CD14-positive monocyte (primary cell): ENCODE measurements around the gene CORO1C. TPM values are rescaled to one million over a fixed set of nuclear protein-coding genes. Genes with fewer than 3 reads are reported as not detected.

Experiments
- DNase-seq, 3 donors: peaks; one replicate each; pipeline ENCODE4 v3.0.0-alpha.2; 2011 to 2022
- H2AFZ ChIP-seq: 2 replicates; pipeline ENCODE4 v1.6.0; 2012; ENCODE audit warnings: mild to moderate bottlenecking, low read depth, low read length, inconsistent platforms; ENCODE audit not compliant: insufficient read depth, poor library complexity, severe bottlenecking
- H3K27ac ChIP-seq, 2 donors: 1 replicate in 1 of 2; 2 replicates in 1 of 2; pipeline ENCODE4 v1.5.1; 2012 to 2013; ENCODE audit warnings: low read length in 2 of 2, control low read depth in 1 of 2, inconsistent platforms in 1 of 2, low read depth in 1 of 2, mild to moderate bottlenecking in 1 of 2
- H3K27me3 ChIP-seq, 2 donors: one replicate each; pipeline versions ENCODE4 v1.6.0 to v1.6.1; 2011 to 2013; ENCODE audit warnings: low read length in 2 of 2; ENCODE audit not compliant: control insufficient read depth in 2 of 2, insufficient read depth in 2 of 2
- H3K36me3 ChIP-seq, 2 donors: replicated peaks in 1 of 2; 1 replicate in 1 of 2; 2 replicates in 1 of 2; pipeline versions ENCODE4 v1.5.1 to v1.6.1; 2012 to 2013; ENCODE audit warnings: low read length in 2 of 2, control low read depth in 1 of 2, inconsistent platforms in 1 of 2, mild to moderate bottlenecking in 1 of 2; ENCODE audit not compliant: insufficient read depth in 2 of 2, control insufficient read depth in 1 of 2
- H3K4me1 ChIP-seq, 2 donors: 1 replicate in 1 of 2; 2 replicates in 1 of 2; pipeline versions ENCODE4 v1.5.1 to v1.6.1; 2012 to 2013; ENCODE audit warnings: low read length in 2 of 2, control low read depth in 1 of 2, inconsistent platforms in 1 of 2, mild to moderate bottlenecking in 1 of 2, moderate library complexity in 1 of 2; ENCODE audit not compliant: insufficient read depth in 2 of 2, control insufficient read depth in 1 of 2
- H3K4me2 ChIP-seq: replicated peaks from 2 replicates; pipeline ENCODE3; 2012; ENCODE audit warnings: low read length, moderate library complexity, mild to moderate bottlenecking; ENCODE audit not compliant: poor library complexity, severe bottlenecking; ENCODE audit errors: extremely low read depth
- H3K4me3 ChIP-seq, 3 experiments: fragments of 200-600 bp in 1 of 3; sonication (generic) in 1 of 3; replicated peaks in 1 of 3; 1 replicate in 2 of 3; 2 replicates in 1 of 3; pipeline ENCODE4 v1.5.1; 2011 to 2013; ENCODE audit warnings: low read length in 3 of 3, mild to moderate bottlenecking in 3 of 3, control low read depth in 2 of 3, low read depth in 2 of 3, inconsistent platforms in 1 of 3, moderate library complexity in 1 of 3
- H3K79me2 ChIP-seq: 2 replicates; pipeline ENCODE4 v1.6.0; 2012; ENCODE audit warnings: mild to moderate bottlenecking, control low read depth, inconsistent platforms, low read length, moderate library complexity; ENCODE audit not compliant: insufficient read depth
- H3K9ac ChIP-seq: 2 replicates; pipeline ENCODE4 v1.6.0; 2017; ENCODE audit warnings: low read length, mild to moderate bottlenecking; ENCODE audit not compliant: insufficient read depth, poor library complexity, severe bottlenecking
- H3K9me3 ChIP-seq, 2 donors: replicated peaks in 1 of 2; 1 replicate in 1 of 2; 2 replicates in 1 of 2; pipeline versions ENCODE4 v1.5.1 to v1.6.1; 2012 to 2013; ENCODE audit warnings: low read length in 2 of 2, control low read depth in 1 of 2; ENCODE audit not compliant: control insufficient read depth in 1 of 2, insufficient read depth in 1 of 2
- H4K20me1 ChIP-seq: 2 replicates; pipeline ENCODE4 v1.6.0; 2012; ENCODE audit warnings: mild to moderate bottlenecking, low read length, control low read depth, moderate library complexity; ENCODE audit not compliant: insufficient read depth
- H3K27ac Mint-ChIP-seq, 7 donors: one replicate each; pipeline ENCODE4 v1.8.0; 2020; ENCODE audit warnings: mild to moderate bottlenecking in 7 of 7, mixed read lengths in 7 of 7, moderate library complexity in 6 of 7, inconsistent platforms in 2 of 7
- H3K27me3 Mint-ChIP-seq, 3 donors: one replicate each; pipeline ENCODE4 v1.8.0; 2021 to 2022; ENCODE audit warnings: low read depth in 3 of 3, mild to moderate bottlenecking in 3 of 3, mixed read lengths in 3 of 3, moderate library complexity in 3 of 3, inconsistent platforms in 1 of 3
- H3K36me3 Mint-ChIP-seq, 2 donors: one replicate each; pipeline ENCODE4 v1.8.0; 2020; ENCODE audit warnings: mixed read lengths in 2 of 2, inconsistent platforms in 1 of 2, mild to moderate bottlenecking in 1 of 2
- H3K4me1 Mint-ChIP-seq: one replicate; pipeline ENCODE4 v1.8.0; 2020; ENCODE audit warnings: mild to moderate bottlenecking, mixed read lengths
- H3K4me3 Mint-ChIP-seq, 2 donors: one replicate each; pipeline ENCODE4 v1.8.0; 2020; ENCODE audit warnings: mild to moderate bottlenecking in 2 of 2, mixed read lengths in 2 of 2, moderate library complexity in 1 of 2
- H3K9me3 Mint-ChIP-seq, 7 donors: one replicate each; pipeline ENCODE4 v1.8.0; 2020 to 2022; ENCODE audit warnings: mixed read lengths in 7 of 7, mild to moderate bottlenecking in 6 of 7, moderate library complexity in 6 of 7, inconsistent platforms in 2 of 7
- CTCF ChIP-seq: fragments of 200-600 bp; IDR thresholded peaks from one replicate; pipeline ENCODE4 v1.8.0; 2022; ENCODE audit warnings: antibody characterized with exemption, mild to moderate bottlenecking
- WGBS: methylation state at CpG from one replicate; pipeline ENCODE4 v1.1.5; 2013; ENCODE audit warnings: missing lambda C conversion rate; ENCODE audit not compliant: insufficient coverage; 5-methylcytosine and 5-hydroxymethylcytosine counted together
- intact Hi-C, 2 donors: fragments of 100-400 bp; cut with micrococcal nuclease; formaldehyde crosslinking; loops; one replicate each; pipeline versions ENCODE4 v1.15.0 to v1.15.1; 2023
- polyA minus RNA-seq: library from RNA; depleted of rRNA, polyadenylated mRNA; stranded (reverse); fragments of >200 nt; gene quantifications from 2 replicates; pipeline ENCODE4 v1.2.3, GENCODE V29; 2012
- polyA plus RNA-seq, 3 donors: library from polyadenylated mRNA; depleted of rRNA in 1 of 3; unstranded in 2 of 3; stranded (reverse) in 1 of 3; fragments of 300-500 nt in 2 of 3; fragments of >200 nt in 1 of 3; fragmentation: Illumina TruSeq in 2 of 3; gene quantifications; 1 replicate in 2 of 3; 2 replicates in 1 of 3; pipeline ENCODE4 v1.2.3, GENCODE V29; 2012 to 2021
- total RNA-seq, 12 experiments: library from RNA in 1 of 12; stranded (reverse) in 1 of 12; fragments of 120-200 nt in 1 of 12; gene quantifications; one replicate each; pipeline ENCODE4 v1.2.4 and lab custom pipeline; 2013 to 2026; ENCODE audit warnings: mixed read lengths in 6 of 12, inconsistent platforms in 1 of 12

Gene CORO1C
- total RNA-seq (2013), result 81.5 TPM
- polyA plus RNA-seq (100 to 1,000 TPM in 2 of 3 donors, 10 to 100 TPM in 1; 77.5 to 285 (median 229) TPM), polyA minus RNA-seq (111 and 167 TPM in 2 replicates), total RNA-seq (lab: John Stamatoyannopoulos, UW) (86.7 to 524 (median 220) reads per million in 11 experiments)

GRCh38 chr12:108731105-108731865 is at the start of gene CORO1C:
Gene CORO1C (minus strand): TSS chr12:108731518. CDS start chr12:108701318, 30,200 bp downstream.
- Histone ChIP-seq H2AFZ (peak within 1 kb of the TSS; percentile 76), H3K27me3 (no peaks in the 10 kb centered on the region), H4K20me1 (peaks cover 40% of the 10 kb centered on the region), H3K79me2 (peaks cover 50% of the 10 kb centered on the region), H3K4me2 (peak within 1 kb of the TSS; percentile 81), H3K4me3 (peak within 1 kb of the TSS; percentile 79 to 92 (median 88)), H3K36me3 (no peaks in the 10 kb centered on the region), H3K4me1 (peaks cover 67 to 83% of the 10 kb centered on the region in 2 donors), H3K9me3 (no peaks in the 10 kb centered on the region), H3K9ac (peak within 1 kb of the TSS; percentile 97), H3K27ac (peak within 1 kb of the TSS; percentile 92 to 99)
- Mint-ChIP-seq H3K27me3 (peaks cover 0 to 3% (median 2%) of the 10 kb centered on the region in 3 donors), H3K36me3 (peaks cover 13 to 18% of the 10 kb centered on the region in 2 donors), H3K27ac (peak within 1 kb of the TSS; percentile 98 to 100 (median 99)), H3K4me3 (peak within 1 kb of the TSS; percentile 97), H3K9me3 (peaks cover 0 to 1% (median 0%) of the 10 kb centered on the region in 7 donors), H3K4me1 (peaks cover 73% of the 10 kb centered on the region)
- intact Hi-C loops, result loop anchor here (1.0 to 10.0 kb wide), 7 partner anchors 8 to 169 kb away; partner anchors contain the start of genes ISCU (in 1 of the 2), SART3 (in 1 of the 2) and SSH1 (in 1 of the 2)
- peak; percentile 97 for TF ChIP-seq CTCF
- peak; percentile 97 to 99 (median 98) for DNase-seq
- WGBS, result under 1% methylated on average over 81 of the region's 85 CpGs

- no peaks in the 10 kb centered on the region for H3K9me3 Mint-ChIP-seq
- H3K36me3 Mint-ChIP-seq, result peaks cover 10 to 21% of the 10 kb centered on the region in 2 donors
- Histone ChIP-seq H3K27ac (no peak overlapping the region), H3K9ac (no peak overlapping the region), H3K79me2 (no peaks in the 10 kb centered on the region), H3K9me3 (no peaks in the 10 kb centered on the region), H4K20me1 (peaks cover 11% of the 10 kb centered on the region), H3K4me2 (no peak overlapping the region), H3K27me3 (no peaks in the 10 kb centered on the region), H3K36me3 (peaks cover 0 to 20% of the 10 kb centered on the region in 2 donors), H3K4me1 (no peaks in the 10 kb centered on the region), H2AFZ (no peak overlapping the region), H3K4me3 (no peak overlapping the region)
- peaks cover 0 to 2% (median 0%) of the 10 kb centered on the region in 3 donors for H3K27me3 Mint-ChIP-seq
- H3K4me3 Mint-ChIP-seq, result no peak overlapping the region
- DNase-seq, result no peak
- intact Hi-C loops, result no loop called here
- H3K27ac Mint-ChIP-seq, result peak overlapping the region in 2 of 7 donors; percentile 16 to 84
- H3K4me1 Mint-ChIP-seq, result no peaks in the 10 kb centered on the region
- WGBS, result 96% methylated on average over 4 of the region's 9 CpGs
- TF ChIP-seq CTCF, result no peak
Measured at GRCh38 chr12:108779998-108780688, 48.8 kb upstream of the CORO1C start.
